A549 treated with AZD9567 at 1 μM for 4 hours (cell line): ENCODE data around the gene SATL1. TPM values are rescaled to one million over a fixed set of nuclear protein-coding genes. Genes with fewer than 3 reads are reported as not detected.

Source experiments
- total RNA-seq: library from RNA; stranded (reverse); fragments of 200-300 nt; extraction: Qiagen RNA extraction; gene quantifications from 5 replicates; pipeline ENCODE4 v1.2.3, GENCODE V29; 2022; ENCODE audit not compliant: insufficient read depth

The SATL1 gene, protein sequence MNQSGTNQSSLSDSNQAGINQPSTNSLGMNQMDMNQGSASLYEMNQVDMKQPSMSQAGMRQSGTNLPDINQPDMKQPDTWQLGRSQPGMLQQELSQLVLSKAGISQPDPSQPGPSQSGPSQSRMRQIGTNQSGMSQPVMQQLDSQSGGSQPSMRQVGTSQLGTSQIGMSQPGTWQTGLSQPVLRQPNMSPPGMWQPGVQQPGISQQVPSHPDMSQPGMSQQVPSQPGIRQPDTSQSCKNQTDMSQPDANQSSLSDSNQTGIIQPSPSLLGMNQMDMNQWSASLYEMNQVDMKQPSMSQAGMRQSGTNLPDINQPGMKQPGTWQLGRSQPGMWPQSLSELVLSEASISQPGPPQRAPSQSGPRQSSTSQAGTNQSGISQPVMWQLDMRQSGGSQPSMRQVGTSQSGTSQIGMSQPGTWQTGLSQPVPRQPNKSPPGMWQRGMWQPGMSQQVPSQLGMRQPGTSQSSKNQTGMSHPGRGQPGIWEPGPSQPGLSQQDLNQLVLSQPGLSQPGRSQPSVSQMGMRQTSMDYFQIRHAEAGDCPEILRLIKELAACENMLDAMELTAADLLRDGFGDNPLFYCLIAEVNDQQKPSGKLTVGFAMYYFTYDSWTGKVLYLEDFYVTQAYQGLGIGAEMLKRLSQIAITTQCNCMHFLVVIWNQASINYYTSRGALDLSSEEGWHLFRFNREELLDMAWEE
- 0.02 to 0.03 TPM in 2 of 5 replicates, not detected in the others for total RNA-seq

GRCh38 chrX:85243761-85244449 lies at the start of gene SATL1, which contains the start of gene ZNF711:
Gene SATL1 (minus strand): TSS chrX:85243779. CDS start chrX:85108968, 134,811 bp downstream.
Gene ZNF711 (plus strand): TSS chrX:85243991. CDS start chrX:85247573, 3,582 bp downstream.

Other genes with a start within 250 kb of the SATL1 start
- 7.3 to 10.0 TPM (median 8.4 TPM) in 5 replicates for gene APOOL, start 239.9 kb downstream of the SATL1 start, total RNA-seq
- 0.66 to 0.90 TPM (median 0.76 TPM) in 5 replicates for gene ZNF711, start 212 bp upstream of the SATL1 start, total RNA-seq
- 1.7 to 2.9 TPM (median 2.3 TPM) in 5 replicates for gene POF1B, start 135.9 kb upstream of the SATL1 start, total RNA-seq